MG63 (cell line): Measurements from ENCODE around the gene AGTPBP1. TPM values are rescaled to one million over a fixed set of nuclear protein-coding genes. Genes with fewer than 3 reads are reported as not detected.
"Not testable (repeated sequence)": the region's sequence is repeated elsewhere in the genome, so short reads cannot be mapped to it uniquely, and the experiment has no call there.

Source experiments
- DNase-seq: peaks from one replicate; pipeline ENCODE4 v3.0.0-alpha.2; 2020
- H3K27me3 ChIP-seq: fragments of 250-450 bp; sonication (Bioruptor Pico); 2 replicates; pipeline ENCODE4 v1.5.1; 2020; ENCODE audit warnings: mild to moderate bottlenecking, moderate library complexity
- H3K36me3 ChIP-seq: fragments of 250-450 bp; sonication (Bioruptor Pico); 2 replicates; pipeline ENCODE4 v1.5.1; 2020; ENCODE audit warnings: mild to moderate bottlenecking, moderate library complexity
- H3K4me3 ChIP-seq: fragments of 250-450 bp; sonication (Bioruptor Pico); 2 replicates; pipeline ENCODE4 v1.5.1; 2020; ENCODE audit warnings: mild to moderate bottlenecking, moderate library complexity
- H3K9me3 ChIP-seq: fragments of 250-450 bp; sonication (Bioruptor Pico); 2 replicates; pipeline ENCODE4 v1.5.1; 2020; ENCODE audit warnings: mild to moderate bottlenecking, moderate library complexity
- total RNA-seq: library from RNA; depleted of rRNA; stranded (reverse); fragments of >200 nt; shearing (Covaris generic); gene quantifications from 2 replicates; pipeline ENCODE4 v1.2.3, GENCODE V29; 2014; ENCODE audit warnings: low replicate concordance

Gene AGTPBP1
- total RNA-seq, 1 experiment from 2014 or later, result 13.0 TPM

DNA sequence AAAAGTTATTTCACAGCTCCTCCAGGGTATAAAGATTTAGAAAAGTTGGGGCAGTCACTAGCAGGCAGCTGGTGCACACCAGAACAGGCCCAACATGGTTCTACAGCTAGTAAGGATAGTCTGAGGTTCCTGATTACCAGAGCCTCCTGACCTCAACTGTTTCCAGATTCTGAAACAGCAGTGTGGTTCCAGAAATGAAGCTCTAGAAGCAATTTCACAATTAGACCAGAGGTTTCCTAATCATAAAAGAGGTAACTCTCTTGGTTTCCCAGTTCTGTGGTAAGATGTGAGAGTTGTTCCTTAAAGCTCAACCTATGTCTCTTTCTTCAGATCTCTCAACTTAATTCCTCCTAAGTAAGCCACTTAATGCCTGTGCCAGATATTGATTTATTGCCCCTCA lies 11.9 kb downstream of the AGTPBP1 start:
- Histone ChIP-seq H3K9me3 (peaks cover 2% of the 10 kb centered on the region; the same call in 1 of the 2 replicates), H3K4me3 (no peak overlapping the region), H3K36me3 (no peaks in the 10 kb centered on the region), H3K27me3 (no peaks in the 10 kb centered on the region)
- DNase-seq, result no peak

DNA sequence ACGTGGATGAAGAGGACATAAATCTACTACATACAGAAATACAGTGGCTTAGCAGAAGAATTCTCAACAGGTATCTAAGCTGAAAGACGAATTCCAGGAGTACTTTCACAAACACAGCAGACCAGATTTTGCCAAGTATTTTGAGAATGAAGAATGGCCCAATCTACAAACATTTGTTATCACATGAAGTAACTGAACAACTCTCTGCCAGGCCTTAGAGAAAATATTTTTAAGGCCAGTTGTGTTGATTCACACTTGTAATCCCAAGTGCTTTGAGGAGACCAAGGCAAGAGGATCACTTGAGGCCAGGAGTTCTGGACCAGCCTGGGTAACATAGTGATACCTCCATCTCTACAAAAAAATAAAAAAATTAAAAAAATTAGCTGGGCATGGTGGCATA lies 14.3 kb downstream of the AGTPBP1 start:
- no peaks in the 10 kb centered on the region for H3K27me3 ChIP-seq
- H3K9me3 ChIP-seq, result peaks cover under 1% of the 10 kb centered on the region; the same call in 1 of the 2 replicates
- DNase-seq, result no peak
- H3K36me3 ChIP-seq, result no peaks in the 10 kb centered on the region; the same call in 1 of the 2 replicates
- no peak overlapping the region for H3K4me3 ChIP-seq

DNA sequence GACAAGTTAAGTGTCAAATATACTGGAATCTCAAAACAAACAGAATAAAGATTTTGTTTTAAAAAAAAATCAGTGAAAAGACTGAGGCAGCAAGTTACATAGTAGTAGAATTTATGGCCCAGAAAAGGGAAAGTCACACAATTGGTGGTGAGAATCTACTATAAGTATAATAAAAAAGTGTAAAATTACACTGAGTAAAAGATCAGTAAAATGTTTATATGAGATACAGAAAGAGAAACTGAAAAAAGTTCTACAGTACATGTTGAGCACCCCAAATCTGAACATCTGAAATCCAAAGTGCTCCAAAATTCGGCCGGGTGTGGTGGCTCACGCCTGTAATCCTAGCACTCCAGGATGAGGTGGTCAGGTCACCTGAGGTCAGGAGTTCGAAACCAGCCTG lies 15.0 kb downstream of the AGTPBP1 start:
- H3K4me3 ChIP-seq, result no peak overlapping the region
- H3K36me3 ChIP-seq, result no peaks in the 10 kb centered on the region; the same call in 1 of the 2 replicates
- H3K27me3 ChIP-seq, result no peaks in the 10 kb centered on the region
- no peaks in the 10 kb centered on the region for H3K9me3 ChIP-seq
- DNase-seq, result no peak

DNA sequence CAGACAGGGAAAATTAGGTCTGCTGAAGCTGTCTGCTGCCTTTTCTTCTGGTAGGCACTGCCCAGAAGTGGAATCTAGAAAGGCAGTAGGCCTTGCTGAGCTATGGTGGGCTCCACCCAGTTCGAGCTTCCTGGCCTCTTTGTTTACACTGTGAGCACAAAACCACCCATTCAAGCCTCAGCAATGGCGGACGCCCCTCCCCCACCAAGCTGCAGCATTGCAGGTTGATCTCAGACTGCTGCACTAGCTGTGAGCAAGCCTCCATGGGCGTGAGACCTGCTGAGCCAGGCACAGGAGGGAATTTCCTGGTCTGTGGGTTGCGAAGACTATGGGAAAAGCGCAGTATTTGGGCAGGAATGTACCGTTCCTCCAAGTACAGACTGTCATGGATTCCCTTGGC lies 18.5 kb downstream of the AGTPBP1 start:
- Histone ChIP-seq H3K27me3 (no peaks in the 10 kb centered on the region), H3K4me3 (no peak overlapping the region), H3K36me3 (no peaks in the 10 kb centered on the region; the same call in 1 of the 2 replicates), H3K9me3 (peaks cover 2% of the 10 kb centered on the region)
- DNase-seq, result no peak

GRCh38 chr9:85719411-85719810 lies 22.3 kb downstream of the AGTPBP1 start:
- not testable (repeated sequence) for H3K4me3 ChIP-seq, H3K36me3 ChIP-seq, H3K9me3 ChIP-seq, H3K27me3 ChIP-seq, DNase-seq

GRCh38 chr9:85717818-85718217 lies 23.9 kb downstream of the AGTPBP1 start:
- not testable (repeated sequence) for DNase-seq, H3K9me3 ChIP-seq, H3K27me3 ChIP-seq, H3K4me3 ChIP-seq, H3K36me3 ChIP-seq

DNA sequence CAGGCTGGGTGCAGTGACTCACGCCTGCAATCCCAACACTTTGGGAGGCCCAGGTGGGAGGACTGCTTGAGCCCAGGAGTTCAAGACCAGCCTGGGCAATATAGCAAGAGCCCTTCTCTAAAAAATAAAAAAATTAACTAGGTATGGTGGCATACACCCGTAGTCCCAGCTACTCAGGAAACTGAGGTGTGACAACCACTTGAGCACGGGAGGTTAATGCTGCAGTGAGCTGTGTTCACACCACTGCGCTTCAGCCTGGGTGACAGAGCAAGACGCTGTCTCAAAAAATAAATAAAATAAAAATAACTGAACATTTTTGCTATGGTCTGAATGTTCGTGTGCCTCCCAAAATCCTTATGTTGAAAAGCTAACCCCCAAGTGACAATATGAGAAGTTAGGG lies 24.5 kb downstream of the AGTPBP1 start:
- Histone ChIP-seq H3K4me3 (no peak overlapping the region), H3K9me3 (peaks cover 2% of the 10 kb centered on the region), H3K36me3 (no peaks in the 10 kb centered on the region), H3K27me3 (no peaks in the 10 kb centered on the region)
- no peak for DNase-seq

DNA sequence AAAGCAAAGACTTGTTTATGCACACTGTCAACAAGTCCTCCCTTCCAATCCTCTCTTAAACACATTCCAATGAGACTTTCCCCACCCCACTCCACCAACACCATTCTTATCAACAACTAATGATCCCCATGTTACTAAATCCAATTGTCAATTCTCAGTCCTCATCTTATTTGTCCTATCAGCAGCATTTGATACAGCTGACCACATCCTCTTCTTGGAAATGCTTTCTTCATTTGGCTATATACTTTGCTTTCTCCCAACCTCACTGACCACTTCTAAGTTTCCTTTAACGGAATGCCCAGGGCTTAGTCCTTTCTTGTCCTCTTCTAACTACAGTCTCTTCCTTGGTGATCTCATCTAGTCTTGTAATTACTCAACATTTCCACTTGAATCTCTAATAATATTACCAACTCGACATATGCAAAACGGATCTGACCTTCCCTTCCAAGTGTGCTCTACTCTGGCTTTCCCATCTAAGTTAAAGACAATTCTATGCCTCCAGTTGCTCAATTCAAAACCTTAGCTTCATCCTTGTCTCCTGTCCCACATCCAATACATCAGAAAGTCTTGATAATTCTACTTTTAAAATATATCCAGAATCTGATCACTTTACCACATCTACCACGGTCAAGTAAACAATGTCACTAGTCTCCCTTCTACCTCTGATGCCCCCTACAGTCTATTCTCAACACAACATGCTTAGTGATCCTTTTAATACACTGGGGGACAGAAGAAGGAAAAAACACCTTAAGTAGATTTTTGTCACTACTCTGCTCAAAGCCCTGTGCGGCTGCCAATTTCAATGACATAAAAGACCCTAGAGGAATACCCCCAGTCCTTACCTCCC lies 25.5 kb downstream of the AGTPBP1 start:
- Histone ChIP-seq H3K27me3 (no peaks in the 10 kb centered on the region), H3K9me3 (peaks cover 2% of the 10 kb centered on the region), H3K4me3 (no peak overlapping the region), H3K36me3 (no peaks in the 10 kb centered on the region)
- no peak for DNase-seq

GRCh38 chr9:85715587-85715986 lies 26.2 kb downstream of the AGTPBP1 start:
- Histone ChIP-seq H3K36me3 (no peaks in the 10 kb centered on the region), H3K9me3 (peaks cover 2% of the 10 kb centered on the region), H3K27me3 (no peaks in the 10 kb centered on the region), H3K4me3 (no peak overlapping the region)
- no peak for DNase-seq

GRCh38 chr9:85713897-85714296 lies 27.9 kb downstream of the AGTPBP1 start:
- H3K4me3 ChIP-seq, result no peak overlapping the region
- H3K36me3 ChIP-seq, result no peaks in the 10 kb centered on the region
- no peaks in the 10 kb centered on the region for H3K27me3 ChIP-seq
- no peaks in the 10 kb centered on the region; the same call in 1 of the 2 replicates for H3K9me3 ChIP-seq
- no peak for DNase-seq

- Histone ChIP-seq H3K4me3 (no peak overlapping the region), H3K36me3 (no peaks in the 10 kb centered on the region), H3K9me3 (no peaks in the 10 kb centered on the region), H3K27me3 (no peaks in the 10 kb centered on the region)
- no peak for DNase-seq
Measured at GRCh38 chr9:85704744-85705143, 37.0 kb downstream of the AGTPBP1 start.

DNA sequence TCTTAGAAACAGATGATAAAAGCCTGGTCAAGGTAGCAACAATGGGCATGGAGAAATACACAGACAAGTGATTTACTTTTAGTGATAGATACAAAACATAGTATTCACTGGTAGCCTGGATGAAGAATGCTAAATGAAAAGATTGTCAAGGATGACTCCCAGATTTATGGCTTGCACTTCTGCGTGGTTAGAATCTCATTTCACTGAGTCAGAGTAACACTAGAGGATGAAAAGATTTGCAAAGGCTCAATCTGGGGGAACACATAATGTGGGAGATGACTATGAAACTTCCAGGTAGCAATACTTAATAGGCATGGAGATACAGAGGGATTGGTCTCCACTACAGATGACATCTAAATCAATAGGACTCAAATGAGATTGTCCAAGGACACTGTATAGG lies 38.4 kb downstream of the AGTPBP1 start:
- Histone ChIP-seq H3K4me3 (no peak overlapping the region), H3K36me3 (no peaks in the 10 kb centered on the region)
- DNase-seq, result no peak

GRCh38 chr9:85702726-85703289 lies 38.9 kb downstream of the AGTPBP1 start:
- H3K9me3 ChIP-seq, result no peaks in the 10 kb centered on the region
- no peaks in the 10 kb centered on the region for H3K36me3 ChIP-seq
- H3K27me3 ChIP-seq, result no peaks in the 10 kb centered on the region
- DNase-seq, result no peak
- H3K4me3 ChIP-seq, result no peak overlapping the region

More for the DNA sequence above, 38.4 kb downstream of the AGTPBP1 start:
- H3K9me3 ChIP-seq, result no peaks in the 10 kb centered on the region
- H3K27me3 ChIP-seq, result no peaks in the 10 kb centered on the region

- H3K9me3 ChIP-seq, result no peaks in the 10 kb centered on the region
- no peaks in the 10 kb centered on the region for H3K27me3 ChIP-seq
- DNase-seq, result no peak
- H3K4me3 ChIP-seq, result no peak overlapping the region
- H3K36me3 ChIP-seq, result no peaks in the 10 kb centered on the region
Measured at GRCh38 chr9:85702191-85702590, 39.6 kb downstream of the AGTPBP1 start.

GRCh38 chr9:85700330-85700729 lies 41.4 kb downstream of the AGTPBP1 start:
- Histone ChIP-seq H3K27me3 (no peaks in the 10 kb centered on the region), H3K4me3 (no peak overlapping the region), H3K36me3 (no peaks in the 10 kb centered on the region), H3K9me3 (no peaks in the 10 kb centered on the region)
- DNase-seq, result no peak

DNA sequence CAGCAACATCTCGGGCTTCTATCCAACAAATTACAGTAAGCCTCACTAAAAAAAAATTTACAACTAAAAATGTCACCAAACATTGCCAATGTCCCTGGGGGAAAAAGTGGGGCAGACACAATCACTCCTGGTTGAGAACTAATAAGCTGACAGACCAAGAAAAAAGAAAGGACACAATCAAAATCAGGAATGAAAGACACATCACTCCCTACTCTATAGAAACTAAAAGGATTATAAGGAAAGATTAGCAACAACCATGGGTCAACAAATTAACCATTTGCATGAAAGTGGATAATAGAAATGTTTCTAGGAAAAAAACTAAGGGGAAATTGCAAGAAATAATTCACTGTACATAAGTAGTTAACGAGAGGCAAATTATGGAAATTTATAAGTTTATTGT lies 53.4 kb downstream of the AGTPBP1 start:
- DNase-seq, result no peak
- Histone ChIP-seq H3K4me3 (no peak overlapping the region), H3K27me3 (no peaks in the 10 kb centered on the region), H3K36me3 (no peaks in the 10 kb centered on the region), H3K9me3 (no peaks in the 10 kb centered on the region; the same call in 1 of the 2 replicates)

DNA sequence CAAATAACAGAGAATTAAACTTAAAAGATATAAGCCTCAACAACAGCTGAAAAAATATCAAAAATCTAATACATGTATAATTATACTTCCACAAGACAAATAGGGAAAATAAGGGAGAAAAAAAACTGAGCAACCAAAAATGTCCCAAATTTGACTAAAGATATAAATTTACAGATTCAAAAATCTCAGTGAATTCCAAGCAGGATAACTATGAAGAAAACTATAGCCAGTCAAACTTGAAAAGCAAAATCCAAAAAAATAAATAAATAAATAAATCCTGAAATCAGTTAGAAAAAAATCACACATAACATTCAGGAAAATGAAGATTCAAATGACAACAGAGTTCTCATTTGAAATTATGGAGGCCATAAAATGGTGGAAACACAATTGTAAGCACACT lies 56.7 kb downstream of the AGTPBP1 start:
- Histone ChIP-seq H3K36me3 (no peaks in the 10 kb centered on the region), H3K4me3 (no peak overlapping the region), H3K27me3 (no peaks in the 10 kb centered on the region), H3K9me3 (no peaks in the 10 kb centered on the region; the same call in 1 of the 2 replicates)
- DNase-seq, result no peak

DNA sequence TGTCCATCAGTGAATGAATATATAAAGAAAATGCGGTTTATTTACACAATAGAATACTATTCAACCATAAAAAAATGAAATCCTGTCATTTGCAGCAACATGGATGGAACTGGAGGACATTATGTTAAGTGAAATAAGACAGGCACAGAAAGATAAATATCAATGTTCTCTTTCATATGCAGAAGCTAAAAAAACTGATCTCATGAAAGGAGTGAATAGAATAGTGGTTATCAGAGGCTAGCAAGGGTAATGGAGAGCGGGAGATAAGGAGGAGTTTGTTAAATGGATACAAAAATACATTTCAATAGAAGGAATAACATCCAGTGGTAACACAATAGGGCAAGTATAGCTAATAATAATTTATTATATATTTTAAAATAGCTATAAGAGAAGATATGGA lies 65.0 kb downstream of the AGTPBP1 start:
- H3K27me3 ChIP-seq, result no peaks in the 10 kb centered on the region
- no peak for DNase-seq
- H3K9me3 ChIP-seq, result no peaks in the 10 kb centered on the region
- no peak overlapping the region for H3K4me3 ChIP-seq
- no peaks in the 10 kb centered on the region; the same call in 1 of the 2 replicates for H3K36me3 ChIP-seq
